ENCODE results near the gene CCDC171. TPM values are rescaled to one million over a fixed set of nuclear protein-coding genes. Genes with fewer than 3 reads are reported as not detected.
A peak's percentile ranks its signal among the peaks of the same experiment; 100 is the strongest.

Gene CCDC171
- total RNA-seq (1 to 10 TPM; 1.8 to 1.9 TPM), polyA plus RNA-seq (under 1 TPM; 0.11 to 0.26 TPM)

DNA sequence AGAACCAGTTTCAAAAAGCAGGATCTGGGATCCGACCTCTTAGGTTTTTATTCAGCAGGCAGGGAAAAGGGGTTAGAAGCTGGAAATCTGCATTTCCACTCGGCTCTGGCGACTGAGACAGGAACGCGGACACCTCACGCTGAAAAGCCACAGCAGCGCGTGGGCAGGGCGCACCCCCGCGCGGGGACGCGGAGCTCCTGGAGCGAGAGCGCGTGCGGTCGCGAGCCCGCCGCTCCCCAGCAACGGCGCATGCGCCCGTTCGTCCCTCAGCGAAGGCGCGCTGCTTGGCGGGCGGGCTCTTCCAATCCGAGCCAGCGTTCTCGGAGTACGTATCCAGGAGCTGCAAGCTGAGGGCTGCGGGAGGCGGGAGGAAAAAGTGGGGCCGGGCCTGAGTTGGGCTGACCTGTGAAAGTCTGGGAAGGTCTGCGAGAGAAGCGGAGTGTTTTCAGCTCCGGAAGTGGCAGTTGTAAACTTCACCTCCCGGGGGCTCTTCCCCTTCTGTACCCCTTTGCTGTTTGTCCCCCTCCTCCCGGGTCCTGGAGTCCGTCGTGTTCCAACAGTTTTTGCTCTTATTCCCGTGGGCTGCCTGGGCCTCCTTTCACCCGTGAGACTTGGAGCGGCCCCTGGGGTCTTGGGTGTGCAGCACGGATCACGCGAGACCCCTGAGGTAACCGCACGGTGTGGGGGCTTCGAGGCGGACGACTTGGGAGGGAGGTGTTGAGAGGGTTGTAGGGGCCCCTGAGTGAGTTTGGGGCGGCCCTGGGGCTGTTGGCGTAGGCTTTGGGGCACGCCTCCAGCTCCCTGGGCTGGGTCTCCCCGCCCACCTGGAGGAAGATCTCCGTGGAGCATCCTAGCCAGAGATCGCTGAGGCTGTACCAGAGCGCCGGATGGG is at the start of gene CCDC171:
Gene CCDC171 (plus strand): TSS at position 408 of the 892 bp plus-strand sequence. CDS start 11,046 bp downstream, outside the sequence.
- Mint-ChIP-seq H3K9me3 (peaks cover 0 to 7% (median 0%) of the 10 kb centered on the region in 8 donors), H3K27me3 (no peaks in the 10 kb centered on the region), H3K36me3 (peaks cover 0 to 9% of the 10 kb centered on the region in 2 donors), H3K4me3 (peak within 1 kb of the TSS; percentile 87 to 97 (median 96)), H3K27ac (peak within 1 kb of the TSS; percentile 69 to 91 (median 87)), H3K4me1 (peaks cover 4 to 22% (median 10%) of the 10 kb centered on the region in 4 donors)
- Histone ChIP-seq H3K27me3 (ENCODE audit: insufficient read depth, low read length) (no peaks in the 10 kb centered on the region), H3K9me3 (ENCODE audit: control insufficient read depth in 1 of 2, low read length in 2 of 2) (no peaks in the 10 kb centered on the region), H3K36me3 (ENCODE audit: insufficient read depth, low read length) (no peaks in the 10 kb centered on the region), H3K27ac (ENCODE audit: low read depth, low read length) (peak within 1 kb of the TSS; percentile 45), H3K4me1 (ENCODE audit: insufficient read depth, low read length) (peaks cover 18% of the 10 kb centered on the region), H3K4me3 (ENCODE audit: low read length in 2 of 2) (peak within 1 kb of the TSS; percentile 79 to 93)
- ChIA-PET POLR2A (ENCODE audit: partially characterized antibody) (interaction anchor here (1.0 to 2.7 kb wide), 7 partner anchors 34 to 251 kb away, joined by 3 to 67 read pairs (median 3); partner anchors contain the start of genes PSIP1, SNAPC3 and TTC39B), CTCF (ENCODE audit: partially characterized antibody) (interaction anchor here (0.6 to 4.3 kb wide), 11 partner anchors 9 to 275 kb away, joined by 3 to 29 read pairs (median 5); partner anchors contain the start of gene PSIP1)
- DNase-seq: peak; percentile 85 to 90 (median 87)
- intact Hi-C loops (cut with micrococcal nuclease): loop anchor here (1.0 to 2.0 kb wide), 4 partner anchors 42 to 254 kb away; partner anchors contain the start of gene SNAPC3

DNA sequence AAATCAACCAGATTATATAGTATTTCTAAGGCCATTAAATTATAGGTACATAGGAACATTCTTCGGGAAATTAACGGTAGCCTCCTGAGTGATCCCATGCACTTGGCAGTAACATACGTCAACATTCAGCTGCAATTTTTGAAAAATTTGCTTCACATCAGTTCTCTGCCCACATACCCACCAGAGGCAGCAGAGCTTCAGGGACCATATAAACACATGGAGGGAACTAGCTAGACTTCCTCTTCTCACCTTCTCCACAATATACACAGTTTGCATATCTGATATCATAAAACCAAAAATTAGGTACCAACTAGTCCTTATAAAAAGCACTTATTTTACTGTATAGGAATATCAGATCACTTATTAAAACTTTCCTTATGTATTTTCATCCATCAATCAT is 46.9 kb upstream of the CCDC171 start:
- Mint-ChIP-seq H3K4me1 (peaks cover 51 to 72% (median 61%) of the 10 kb centered on the region in 4 donors), H3K9me3 (peaks cover 0 to under 1% (median 0%) of the 10 kb centered on the region in 8 donors), H3K27ac (peak overlapping the region in 3 of 7 donors; percentile 2 to 55 (median 52)), H3K36me3 (peaks cover 43 to 61% of the 10 kb centered on the region in 2 donors), H3K27me3 (no peaks in the 10 kb centered on the region), H3K4me3 (peak overlapping the region in 3 of 8 donors; percentile 11 to 34 (median 32))
- Histone ChIP-seq H3K9me3 (ENCODE audit: control insufficient read depth in 1 of 2, low read length in 2 of 2) (no peaks in the 10 kb centered on the region), H3K27ac (ENCODE audit: low read depth, low read length) (no peak overlapping the region), H3K4me1 (ENCODE audit: insufficient read depth, low read length) (peaks cover 84% of the 10 kb centered on the region), H3K27me3 (ENCODE audit: insufficient read depth, low read length) (no peaks in the 10 kb centered on the region), H3K36me3 (ENCODE audit: insufficient read depth, low read length) (peaks cover 30% of the 10 kb centered on the region), H3K4me3 (ENCODE audit: low read length in 2 of 2) (no peak overlapping the region)
- CTCF ChIA-PET (ENCODE audit: partially characterized antibody): interaction anchor here (1.4 to 2.4 kb wide), 2 partner anchors 9 to 36 kb away, joined by 5 to 6 read pairs; no protein-coding TSS in a partner anchor
- no peak for DNase-seq
- intact Hi-C loops (cut with micrococcal nuclease): loop anchor here (5.0 kb wide), 1 partner anchor 34 kb away; no protein-coding TSS in a partner anchor
- POLR2A ChIA-PET (ENCODE audit: partially characterized antibody): interaction anchor here (1.0 kb wide), 1 partner anchor 10 kb away, joined by 3 read pairs; no protein-coding TSS in a partner anchor

DNA sequence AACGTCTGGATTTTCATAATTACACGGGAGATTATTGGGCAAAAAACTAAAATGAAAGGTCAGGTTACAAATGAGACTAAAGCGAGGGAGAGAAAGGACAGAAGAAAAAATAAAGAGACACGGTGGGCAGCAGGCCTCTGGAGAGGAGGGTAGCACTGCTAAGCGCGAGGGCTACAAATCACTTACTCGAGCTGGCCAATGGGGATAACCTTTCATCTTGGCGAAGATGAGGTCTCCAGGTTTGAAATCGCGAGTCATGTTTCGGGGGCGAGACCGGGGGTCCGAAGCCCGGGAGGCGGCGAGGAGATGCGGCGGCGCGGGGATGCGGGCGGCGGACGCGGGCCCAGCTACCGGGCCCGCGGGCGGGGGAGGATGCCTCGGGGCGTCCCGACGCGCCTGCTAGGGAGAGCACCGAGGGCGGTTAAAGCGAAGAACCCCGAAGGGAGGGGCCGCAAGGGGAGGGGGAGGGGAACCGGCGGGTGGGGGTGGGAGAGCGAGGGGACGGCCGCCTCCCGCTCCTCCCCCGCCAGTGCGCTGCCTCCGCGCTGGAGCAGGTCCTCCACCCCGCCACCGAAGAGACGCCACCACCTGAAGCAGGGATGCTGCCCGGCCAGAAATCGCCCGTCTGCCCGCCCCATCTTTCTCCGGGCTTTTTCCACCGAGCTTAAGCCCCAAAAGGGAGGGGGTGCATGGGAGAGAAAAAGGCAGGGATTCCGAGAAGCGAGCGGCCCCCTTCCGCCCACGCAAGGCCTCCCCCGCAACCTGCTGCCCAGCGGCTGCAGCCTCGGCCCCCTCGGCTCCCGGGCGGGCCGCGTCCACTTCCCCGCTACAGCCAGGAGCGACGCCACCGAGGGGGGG is 42.7 kb upstream of the CCDC171 start:
- Histone ChIP-seq H3K27ac (ENCODE audit: low read depth, low read length) (peak overlapping the region; percentile 83), H3K4me3 (ENCODE audit: low read length in 2 of 2) (peak overlapping the region; percentile 53 to 67), H3K36me3 (ENCODE audit: insufficient read depth, low read length) (peaks cover 23% of the 10 kb centered on the region), H3K9me3 (ENCODE audit: control insufficient read depth in 1 of 2, low read length in 2 of 2) (no peaks in the 10 kb centered on the region), H3K27me3 (ENCODE audit: insufficient read depth, low read length) (no peaks in the 10 kb centered on the region), H3K4me1 (ENCODE audit: insufficient read depth, low read length) (peaks cover 59% of the 10 kb centered on the region)
- POLR2A ChIA-PET (ENCODE audit: partially characterized antibody): interaction anchor here (0.5 to 3.7 kb wide), 25 partner anchors 9 to 214 kb away, joined by 3 to 67 read pairs (median 9); partner anchors contain the start of genes CCDC171, SNAPC3 and TTC39B
- intact Hi-C loops (cut with micrococcal nuclease): loop anchor here (1.0 to 5.0 kb wide), 4 partner anchors 8 to 203 kb away; partner anchors contain the start of gene TTC39B
- H3K27ac Mint-ChIP-seq: peak overlapping the region; percentile 88 to 97 (median 94)
- peaks cover 31 to 45% of the 10 kb centered on the region in 2 donors for H3K36me3 Mint-ChIP-seq
- CTCF ChIA-PET (ENCODE audit: partially characterized antibody): interaction anchor here (1.8 to 4.2 kb wide), 2 partner anchors 42 to 203 kb away, joined by 3 to 29 read pairs; partner anchors contain the start of gene CCDC171
- H3K4me1 Mint-ChIP-seq: peaks cover 44 to 66% (median 56%) of the 10 kb centered on the region in 4 donors
- peaks cover 0 to 4% (median 0%) of the 10 kb centered on the region in 8 donors for H3K9me3 Mint-ChIP-seq
- no peaks in the 10 kb centered on the region for H3K27me3 Mint-ChIP-seq
- DNase-seq: peak in 4 of 5 donors; percentile 57 to 75 (median 66)
- H3K4me3 Mint-ChIP-seq: peak overlapping the region; percentile 90 to 98 (median 95)

DNA sequence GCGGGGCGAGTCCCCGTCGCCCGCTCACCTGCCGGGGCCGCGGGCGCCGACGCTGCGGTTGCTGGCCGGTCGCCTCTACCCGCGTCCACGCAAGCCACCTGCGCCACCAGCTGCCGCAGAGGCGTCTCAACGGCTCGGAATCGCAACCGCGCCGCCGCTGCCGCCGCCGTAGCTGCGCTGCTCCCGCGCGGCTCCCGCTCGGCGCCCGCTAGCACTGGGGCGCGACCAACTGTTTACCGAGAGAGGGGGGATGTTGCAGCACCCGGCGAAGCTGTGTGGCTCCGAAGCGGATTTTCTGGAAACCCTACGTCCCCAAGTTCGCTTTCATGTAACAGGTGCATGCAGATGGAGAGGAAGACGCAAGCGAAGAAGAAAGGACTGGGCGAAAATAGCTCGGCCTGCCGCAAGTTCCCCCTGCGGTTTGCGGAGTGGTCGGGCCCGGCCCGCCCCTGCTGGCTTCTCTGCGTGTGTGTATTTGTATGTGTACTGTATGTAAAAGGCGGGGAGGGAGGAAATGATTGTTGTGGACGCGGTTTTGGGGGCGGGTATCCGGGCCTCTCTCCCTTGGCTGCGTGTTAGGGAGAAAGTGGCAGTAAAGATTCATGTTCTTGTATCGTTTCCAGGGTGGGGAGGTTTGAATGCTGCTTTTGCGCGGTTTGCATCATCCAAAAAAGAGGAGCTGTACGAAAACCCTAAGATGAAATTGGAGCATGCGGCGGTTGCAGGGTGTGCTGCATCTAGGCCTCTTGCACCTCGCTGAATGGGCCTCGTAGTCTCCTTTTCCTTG is 41.9 kb upstream of the CCDC171 start, which contains the start of gene PSIP1:
Gene PSIP1 (minus strand): TSS at position 182 of the 787 bp plus-strand sequence. CDS start 782 bp downstream, outside the sequence.
- Mint-ChIP-seq H3K36me3 (peaks cover 27 to 40% of the 10 kb centered on the region in 2 donors), H3K27me3 (no peaks in the 10 kb centered on the region), H3K4me1 (peaks cover 43 to 60% (median 53%) of the 10 kb centered on the region in 4 donors), H3K9me3 (peaks cover 0 to 4% (median 0%) of the 10 kb centered on the region in 8 donors), H3K27ac (peak within 1 kb of the TSS; percentile 94 to 100 (median 99)), H3K4me3 (peak within 1 kb of the TSS; percentile 90 to 98 (median 96))
- no peaks in the 10 kb centered on the region for H3K9me3 ChIP-seq (ENCODE audit: control insufficient read depth in 1 of 2, low read length in 2 of 2)
- H3K27me3 ChIP-seq (ENCODE audit: insufficient read depth, low read length): no peaks in the 10 kb centered on the region
- peak within 1 kb of the TSS; percentile 53 to 67 for H3K4me3 ChIP-seq (ENCODE audit: low read length in 2 of 2)
- CTCF ChIA-PET (ENCODE audit: partially characterized antibody): interaction anchor here (1.1 to 4.2 kb wide), 6 partner anchors 15 to 254 kb away, joined by 3 to 29 read pairs (median 4); partner anchors contain the start of gene CCDC171
- POLR2A ChIA-PET (ENCODE audit: partially characterized antibody): interaction anchor here (0.6 to 3.7 kb wide), 30 partner anchors 9 to 215 kb away, joined by 3 to 67 read pairs (median 8); partner anchors contain the start of genes CCDC171, SNAPC3 and TTC39B
- intact Hi-C loops (cut with micrococcal nuclease): loop anchor here (1.0 to 5.0 kb wide), 6 partner anchors 9 to 204 kb away; partner anchors contain the start of genes SNAPC3 and TTC39B
- H3K27ac ChIP-seq (ENCODE audit: low read depth, low read length): peak within 1 kb of the TSS; percentile 83
- H3K4me1 ChIP-seq (ENCODE audit: insufficient read depth, low read length): peaks cover 51% of the 10 kb centered on the region
- peaks cover 18% of the 10 kb centered on the region for H3K36me3 ChIP-seq (ENCODE audit: insufficient read depth, low read length)
- peak; percentile 93 to 95 (median 94) for DNase-seq

DNA sequence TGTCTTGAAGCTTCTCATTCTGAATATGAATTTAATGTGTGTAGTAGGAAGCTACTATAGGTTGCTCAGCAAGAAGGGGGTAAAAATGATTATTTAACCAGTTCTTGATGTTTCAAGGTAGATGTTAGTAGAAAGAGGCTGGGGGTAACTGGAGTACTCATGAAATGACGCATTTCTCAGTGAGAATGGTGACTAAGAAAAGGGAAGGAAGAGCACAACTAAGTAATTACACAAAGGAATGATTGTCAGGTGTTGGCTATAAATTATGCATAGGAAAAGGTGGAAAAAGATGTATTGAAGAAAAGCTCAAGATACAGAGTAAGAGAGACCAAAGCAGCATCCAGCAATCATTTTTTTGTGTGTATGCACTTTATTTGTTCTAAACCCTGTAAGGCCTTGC is 40.6 kb upstream of the CCDC171 start:
- Mint-ChIP-seq H3K36me3 (peaks cover 15 to 28% of the 10 kb centered on the region in 2 donors), H3K27ac (peak overlapping the region; percentile 73 to 95 (median 83)), H3K4me1 (peaks cover 34 to 48% (median 41%) of the 10 kb centered on the region in 4 donors), H3K4me3 (peak overlapping the region; percentile 2 to 69 (median 34)), H3K27me3 (no peaks in the 10 kb centered on the region), H3K9me3 (peaks cover 0 to 4% (median 0%) of the 10 kb centered on the region in 8 donors)
- no peaks in the 10 kb centered on the region for H3K27me3 ChIP-seq (ENCODE audit: insufficient read depth, low read length)
- CTCF ChIA-PET (ENCODE audit: partially characterized antibody): interaction anchor here (1.3 to 4.2 kb wide), 6 partner anchors 16 to 255 kb away, joined by 3 to 29 read pairs (median 4); partner anchors contain the start of gene CCDC171
- peaks cover 39% of the 10 kb centered on the region for H3K4me1 ChIP-seq (ENCODE audit: insufficient read depth, low read length)
- no peak for DNase-seq
- intact Hi-C loops (cut with micrococcal nuclease): loop anchor here (5.0 kb wide), 1 partner anchor 205 kb away; the partner anchor contains the start of gene TTC39B
- peaks cover 8% of the 10 kb centered on the region for H3K36me3 ChIP-seq (ENCODE audit: insufficient read depth, low read length)
- H3K9me3 ChIP-seq (ENCODE audit: control insufficient read depth in 1 of 2, low read length in 2 of 2): no peaks in the 10 kb centered on the region
- POLR2A ChIA-PET (ENCODE audit: partially characterized antibody): interaction anchor here (0.6 to 3.7 kb wide), 20 partner anchors 10 to 216 kb away, joined by 3 to 67 read pairs (median 9); partner anchors contain the start of genes CCDC171, SNAPC3 and TTC39B
- H3K4me3 ChIP-seq (ENCODE audit: low read length in 2 of 2): no peak overlapping the region
- H3K27ac ChIP-seq (ENCODE audit: low read depth, low read length): peak overlapping the region; percentile 28
